ENCODE data around the gene COL2A1. TPM values are rescaled to one million over a fixed set of nuclear protein-coding genes. Genes with fewer than 3 reads are reported as not detected.

The COL2A1 gene
- total and polyA plus RNA-seq, 2 donors (not counting 3 experiments of a cell fraction or from before 2014, with no cell fraction given) = not detected

DNA sequence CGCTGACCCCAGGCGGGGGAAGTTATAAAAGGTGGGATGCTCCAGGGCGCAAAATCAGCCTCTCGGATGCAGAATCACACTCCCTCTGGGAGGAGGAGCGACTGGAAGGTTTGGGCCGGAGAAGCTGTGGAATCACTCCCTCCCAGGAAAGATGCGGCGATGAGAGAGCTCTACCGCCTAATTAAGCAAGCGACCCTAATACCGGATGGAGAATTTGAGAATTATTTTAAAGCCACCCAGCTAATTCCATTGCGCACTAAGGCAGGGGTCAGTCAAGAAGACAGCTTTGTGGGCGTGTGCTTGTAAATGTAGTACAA, 1.9 kb downstream of the COL2A1 start:
- DNase-seq (ENCODE audit: low read depth, low spot score) = no peak
- Histone ChIP-seq H3K27ac (ENCODE audit: insufficient read depth, low read depth, low read length) (no peak overlapping the region), H3K36me3 (ENCODE audit: control insufficient read depth in 2 of 2, extremely low read depth in 1 of 2, insufficient read depth in 2 of 2, low read length in 2 of 2) (no peaks in the 10 kb centered on the region), H3K4me3 (replicated peaks in 1 of 3; ENCODE audit: insufficient read depth in 1 of 3, low read depth in 1 of 3, low read length in 3 of 3) (peak overlapping the region in 1 of 3 experiments; percentile 61), H2AFZ (ENCODE audit: low read depth, low read length) (peak overlapping the region; percentile 96), H3K79me2 (ENCODE audit: control insufficient read depth, insufficient read depth, low read length) (no peaks in the 10 kb centered on the region), H3K4me2 (ENCODE audit: insufficient read depth, low read length) (peak overlapping the region; percentile 90), H3K9ac (replicated peaks; ENCODE audit: extremely low read depth, insufficient read depth, low read length) (no peak overlapping the region), H3K9me1 (replicated peaks; ENCODE audit: control insufficient read depth, extremely low read depth, insufficient read depth, low read length) (no peaks in the 10 kb centered on the region), H3K27me3 (ENCODE audit: control insufficient read depth in 2 of 2, insufficient read depth in 2 of 2, low read length in 2 of 2) (peaks cover 73 to 93% of the 10 kb centered on the region in 2 experiments), H4K20me1 (replicated peaks; ENCODE audit: control insufficient read depth, extremely low read depth, insufficient read depth, low read length) (no peaks in the 10 kb centered on the region), H3K9me3 (replicated peaks; ENCODE audit: control insufficient read depth, insufficient read depth, low read length) (no peaks in the 10 kb centered on the region), H3K4me1 (ENCODE audit: control insufficient read depth, extremely low read depth, insufficient read depth, low read length) (peaks cover 24% of the 10 kb centered on the region)
- BruUV-seq (replicated peaks) = no TSS peak
- dilution Hi-C loops (cut with MboI; ENCODE audit: extremely low pct_ligation_motif_present, low sequenced_read_pairs) (no loop called here), intact Hi-C loops (cut with micrococcal nuclease) (loop anchor here (5.0 kb wide), 4 partner anchors 40 to 195 kb away; partner anchors contain the start of genes SENP1 and TMEM106C)
- no peak for FAIRE-seq
- ChIA-PET CTCF (interaction anchor here (1.1 to 1.5 kb wide), 4 partner anchors 39 to 162 kb away, joined by 3 to 4 read pairs (median 3); partner anchors contain the start of gene TMEM106C), POLR2A (interaction anchor here (0.5 kb wide), 1 partner anchor 10 kb away, joined by 3 read pairs; no protein-coding TSS in a partner anchor)
- TF ChIP-seq JUN (IDR thresholded peaks at IDR 0.05; ENCODE audit: borderline replicate concordance, insufficient read depth, insufficient read length, low read depth) (no peak), EZH2 (IDR thresholded peaks at IDR 0.05; ENCODE audit: borderline replicate concordance, low read depth, low read length, severe bottlenecking) (peak; percentile 48), FOS (IDR thresholded peaks at IDR 0.05; ENCODE audit: borderline replicate concordance, insufficient read depth, low read length) (no peak), POLR2AphosphoS5 (IDR thresholded peaks at IDR 0.05; ENCODE audit: insufficient read depth, low read depth, low read length) (no peak)

DNA sequence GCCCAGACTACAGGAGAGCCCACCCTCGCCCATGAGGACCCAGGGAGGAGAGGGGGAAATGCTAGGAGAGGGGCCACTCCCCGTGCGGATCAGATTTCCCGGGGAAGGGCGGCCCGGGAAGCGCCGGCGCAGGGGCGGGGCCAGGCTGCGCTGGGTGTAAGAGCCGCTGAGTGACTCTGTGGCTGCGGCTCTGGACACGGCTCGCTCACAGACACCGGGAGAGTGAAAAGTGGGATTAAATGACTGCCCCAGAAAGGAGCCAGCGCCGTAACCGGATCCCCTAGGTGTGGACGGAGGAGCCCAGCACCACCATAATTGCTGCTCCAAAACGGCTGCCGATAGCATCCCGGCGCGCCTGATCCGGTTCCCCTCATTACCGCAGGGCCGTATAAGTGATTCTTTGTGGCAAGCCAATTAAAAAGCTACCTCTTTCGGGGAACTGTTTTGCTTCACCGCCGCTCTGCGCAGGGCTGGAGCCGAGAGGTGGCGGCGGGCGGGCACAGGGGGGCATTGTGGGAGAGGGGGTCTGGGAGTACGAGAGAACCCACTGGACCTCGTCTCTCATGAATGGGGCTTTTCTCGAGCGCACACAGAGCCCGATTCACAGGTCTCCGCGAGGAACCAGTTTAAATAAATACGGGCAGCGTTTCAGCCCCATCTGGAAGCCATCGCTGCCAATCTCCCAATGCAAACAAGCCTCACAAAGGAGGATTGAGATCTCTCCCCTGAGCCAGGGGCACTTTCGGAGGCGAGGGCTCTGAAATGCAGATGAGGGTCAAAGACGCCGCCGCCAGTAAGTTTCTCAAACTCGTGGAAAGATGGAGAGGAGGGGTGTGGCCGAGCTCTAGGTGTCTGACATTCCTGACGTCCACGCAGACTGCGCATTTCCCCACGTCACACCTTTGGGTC, 2.5 kb downstream of the COL2A1 start:
- ChIA-PET POLR2A (interaction anchor here (0.5 kb wide), 1 partner anchor 11 kb away, joined by 3 read pairs; no protein-coding TSS in a partner anchor), CTCF (interaction anchor here (1.0 to 1.5 kb wide), 5 partner anchors 38 to 163 kb away, joined by 3 to 4 read pairs (median 3); partner anchors contain the start of genes ASB8 and TMEM106C)
- H3K4me3 ChIP-seq (replicated peaks in 1 of 3; ENCODE audit: insufficient read depth in 1 of 3, low read depth in 1 of 3, low read length in 3 of 3) = peak overlapping the region; percentile 34 to 66 (median 61)
- no peaks in the 10 kb centered on the region for H3K9me1 ChIP-seq (replicated peaks; ENCODE audit: control insufficient read depth, extremely low read depth, insufficient read depth, low read length)
- H4K20me1 ChIP-seq (replicated peaks; ENCODE audit: control insufficient read depth, extremely low read depth, insufficient read depth, low read length) = no peaks in the 10 kb centered on the region
- no peak overlapping the region for H3K27ac ChIP-seq (ENCODE audit: insufficient read depth, low read depth, low read length)
- peaks cover 75 to 93% of the 10 kb centered on the region in 2 experiments for H3K27me3 ChIP-seq (ENCODE audit: control insufficient read depth in 2 of 2, insufficient read depth in 2 of 2, low read length in 2 of 2)
- H3K79me2 ChIP-seq (ENCODE audit: control insufficient read depth, insufficient read depth, low read length) = no peaks in the 10 kb centered on the region
- DNase-seq (ENCODE audit: low read depth, low spot score) (peak; percentile 39), FAIRE-seq (no peak)
- no TSS peak for BruUV-seq (replicated peaks)
- no peaks in the 10 kb centered on the region for H3K36me3 ChIP-seq (ENCODE audit: control insufficient read depth in 2 of 2, extremely low read depth in 1 of 2, insufficient read depth in 2 of 2, low read length in 2 of 2)
- intact Hi-C loops (cut with micrococcal nuclease) = loop anchor here (5.0 kb wide), 4 partner anchors 39 to 196 kb away; partner anchors contain the start of genes SENP1 and TMEM106C
- dilution Hi-C loops (cut with MboI; ENCODE audit: extremely low pct_ligation_motif_present, low sequenced_read_pairs) = no loop called here
- H3K9ac ChIP-seq (replicated peaks; ENCODE audit: extremely low read depth, insufficient read depth, low read length) = no peak overlapping the region
- TF ChIP-seq JUN (IDR thresholded peaks at IDR 0.05; ENCODE audit: borderline replicate concordance, insufficient read depth, insufficient read length, low read depth) = no peak
- no peak for TF ChIP-seq POLR2A (IDR thresholded peaks at IDR 0.05; ENCODE audit: low read depth, low read length)
- TF ChIP-seq, protein P1, sequence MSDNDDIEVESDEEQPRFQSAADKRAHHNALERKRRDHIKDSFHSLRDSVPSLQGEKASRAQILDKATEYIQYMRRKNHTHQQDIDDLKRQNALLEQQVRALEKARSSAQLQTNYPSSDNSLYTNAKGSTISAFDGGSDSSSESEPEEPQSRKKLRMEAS (IDR thresholded peaks at IDR 0.05; ENCODE audit: insufficient read depth, insufficient read length) = no peak
- no peak for TF ChIP-seq GATA2 (IDR thresholded peaks at IDR 0.05; ENCODE audit: insufficient read depth, insufficient read length, low read depth, low read length)
- no peak for TF ChIP-seq FOS (IDR thresholded peaks at IDR 0.05; ENCODE audit: borderline replicate concordance, insufficient read depth, low read length)
- TF ChIP-seq, protein P2, sequence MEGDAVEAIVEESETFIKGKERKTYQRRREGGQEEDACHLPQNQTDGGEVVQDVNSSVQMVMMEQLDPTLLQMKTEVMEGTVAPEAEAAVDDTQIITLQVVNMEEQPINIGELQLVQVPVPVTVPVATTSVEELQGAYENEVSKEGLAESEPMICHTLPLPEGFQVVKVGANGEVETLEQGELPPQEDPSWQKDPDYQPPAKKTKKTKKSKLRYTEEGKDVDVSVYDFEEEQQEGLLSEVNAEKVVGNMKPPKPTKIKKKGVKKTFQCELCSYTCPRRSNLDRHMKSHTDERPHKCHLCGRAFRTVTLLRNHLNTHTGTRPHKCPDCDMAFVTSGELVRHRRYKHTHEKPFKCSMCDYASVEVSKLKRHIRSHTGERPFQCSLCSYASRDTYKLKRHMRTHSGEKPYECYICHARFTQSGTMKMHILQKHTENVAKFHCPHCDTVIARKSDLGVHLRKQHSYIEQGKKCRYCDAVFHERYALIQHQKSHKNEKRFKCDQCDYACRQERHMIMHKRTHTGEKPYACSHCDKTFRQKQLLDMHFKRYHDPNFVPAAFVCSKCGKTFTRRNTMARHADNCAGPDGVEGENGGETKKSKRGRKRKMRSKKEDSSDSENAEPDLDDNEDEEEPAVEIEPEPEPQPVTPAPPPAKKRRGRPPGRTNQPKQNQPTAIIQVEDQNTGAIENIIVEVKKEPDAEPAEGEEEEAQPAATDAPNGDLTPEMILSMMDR (IDR thresholded peaks at IDR 0.05; ENCODE audit: extremely low read depth in 1 of 2, insufficient read depth in 1 of 2, low read depth in 1 of 2, low read length in 2 of 2) = no peak
- TF ChIP-seq EZH2 (IDR thresholded peaks at IDR 0.05; ENCODE audit: borderline replicate concordance, low read depth, low read length, severe bottlenecking) = no peak
- no peak for TF ChIP-seq POLR2AphosphoS5 (IDR thresholded peaks at IDR 0.05; ENCODE audit: insufficient read depth, low read depth, low read length)
- TF ChIP-seq MYC (IDR thresholded peaks at IDR 0.05; ENCODE audit: low read depth, low read length) = no peak
- H2AFZ ChIP-seq (ENCODE audit: low read depth, low read length) = peak overlapping the region; percentile 96
- peaks cover 24% of the 10 kb centered on the region for H3K4me1 ChIP-seq (ENCODE audit: control insufficient read depth, extremely low read depth, insufficient read depth, low read length)
- H3K9me3 ChIP-seq (replicated peaks; ENCODE audit: control insufficient read depth, insufficient read depth, low read length) = no peaks in the 10 kb centered on the region
- H3K4me2 ChIP-seq (ENCODE audit: insufficient read depth, low read length) = peak overlapping the region; percentile 90

Measured in endothelial cell of umbilical vein (primary cell).